H1 (cell line): ENCODE data around the gene NBPF9. TPM values are rescaled to one million over a fixed set of nuclear protein-coding genes. Genes with fewer than 3 reads are reported as not detected.
"Not testable (repeated sequence)": the region's sequence is repeated elsewhere in the genome, so short reads cannot be mapped to it uniquely, and the experiment has no call there.

Experiments
- CTCF ChIA-PET: fragments of 300-600 bp; sonication (Branson Sonifier 250); formaldehyde crosslinking; loops from one replicate; lab custom pipeline; 2021; ENCODE audit not compliant: partially characterized antibody; lab: Charles Lee
- POLR2A ChIA-PET: fragments of 300-600 bp; sonication (Branson Sonifier 250); formaldehyde crosslinking; loops from one replicate; lab custom pipeline; 2021; ENCODE audit warnings: inconsistent platforms; ENCODE audit not compliant: partially characterized antibody; lab: Charles Lee
- DNase-seq, 2 experiments: peaks; one replicate each; pipeline versions ENCODE4 v3.0.0 to v3.0.0-alpha.2; 2010 to 2022; ENCODE audit warnings: low spot score in 2 of 2, low read depth in 1 of 2, mixed read lengths in 1 of 2
- FAIRE-seq: peaks from 2 replicates; lab custom pipeline; 2011; peaks lifted over from hg19 to GRCh38; lab: Jason Lieb, UNC
- H2AFZ ChIP-seq: 2 replicates; pipeline ENCODE4 v1.8.1; 2012; ENCODE audit warnings: low read length, inconsistent platforms
- H2AK5ac ChIP-seq: 2 replicates; pipeline ENCODE4 v1.6.1; 2013; ENCODE audit warnings: low read depth, low read length
- H2BK120ac ChIP-seq: replicated peaks from 2 replicates; pipeline ENCODE3; 2013; ENCODE audit warnings: low read depth, low read length, inconsistent platforms
- H2BK12ac ChIP-seq: 2 replicates; pipeline ENCODE4 v1.6.1; 2013; ENCODE audit warnings: low read depth, low read length
- H2BK15ac ChIP-seq: 2 replicates; pipeline ENCODE4 v1.6.1; 2013; ENCODE audit warnings: low read length
- H2BK20ac ChIP-seq: 2 replicates; pipeline ENCODE4 v1.6.1; 2013; ENCODE audit warnings: low read length
- H2BK5ac ChIP-seq: 2 replicates; pipeline ENCODE4 v1.6.1; 2013; ENCODE audit warnings: low read depth, low read length
- H3K14ac ChIP-seq: 2 replicates; pipeline ENCODE4 v1.6.1; 2013; ENCODE audit warnings: inconsistent platforms; ENCODE audit not compliant: insufficient read length
- H3K18ac ChIP-seq: 2 replicates; pipeline ENCODE4 v1.6.1; 2013; ENCODE audit warnings: low read length; ENCODE audit errors: extremely low read depth
- H3K23ac ChIP-seq: 2 replicates; pipeline ENCODE4 v1.6.1; 2013; ENCODE audit warnings: inconsistent platforms; ENCODE audit not compliant: insufficient read length
- H3K23me2 ChIP-seq: 2 replicates; pipeline ENCODE4 v1.6.1; 2013; ENCODE audit warnings: low read depth, low read length
- H3K27ac ChIP-seq: 2 replicates; pipeline ENCODE4 v1.6.1; 2011; ENCODE audit warnings: low read depth, low read length, inconsistent platforms
- H3K27me3 ChIP-seq, 4 experiments: replicated peaks in 1 of 4; 1 replicate in 1 of 4; 2 replicates in 3 of 4; pipeline versions ENCODE4 v1.6.1 to v1.8.1; 2011 to 2013; ENCODE audit warnings: low read length in 3 of 4, mild to moderate bottlenecking in 3 of 4, inconsistent platforms in 2 of 4, mixed read lengths in 2 of 4, moderate library complexity in 1 of 4; ENCODE audit not compliant: control insufficient read depth in 3 of 4, insufficient read depth in 3 of 4; ENCODE audit errors: extremely low read depth in 1 of 4
- H3K36me3 ChIP-seq, 4 experiments: 2 replicates each; pipeline versions ENCODE4 v1.6.1 to v1.8.1; 2011 to 2013; ENCODE audit warnings: mild to moderate bottlenecking in 4 of 4, low read length in 3 of 4, moderate library complexity in 2 of 4, control low read depth in 1 of 4, inconsistent platforms in 1 of 4; ENCODE audit not compliant: insufficient read depth in 4 of 4, control insufficient read depth in 2 of 4
- H3K4ac ChIP-seq: replicated peaks from 2 replicates; pipeline ENCODE3; 2013; ENCODE audit warnings: low read length, low read depth, mixed read lengths, inconsistent platforms; ENCODE audit not compliant: insufficient read length
- H3K4me1 ChIP-seq, 4 experiments: replicated peaks in 1 of 4; 1 replicate in 1 of 4; 2 replicates in 3 of 4; pipeline versions ENCODE4 v1.6.1 to v1.8.1; 2011 to 2013; ENCODE audit warnings: low read length in 3 of 4, inconsistent platforms in 2 of 4, mixed read lengths in 1 of 4; ENCODE audit not compliant: insufficient read depth in 4 of 4, control insufficient read depth in 3 of 4
- H3K4me2 ChIP-seq, 2 experiments: 2 replicates each; pipeline versions ENCODE4 v1.6.1 to v1.8.1; 2011 to 2013; ENCODE audit warnings: low read depth in 2 of 2, low read length in 2 of 2, control low read depth in 1 of 2, inconsistent platforms in 1 of 2, mild to moderate bottlenecking in 1 of 2; ENCODE audit not compliant: insufficient read depth in 1 of 2
- H3K4me3 ChIP-seq, 4 experiments: fragments of 200-600, 300-600 bp in 1 of 4; sonication (generic), shearing (Covaris generic), sonication (Bioruptor Twin) in 1 of 4; 2 replicates each; pipeline versions ENCODE4 v1.5.1 to v1.8.1; 2011 to 2016; ENCODE audit warnings: low read length in 4 of 4, low read depth in 3 of 4, control low read depth in 2 of 4, inconsistent platforms in 2 of 4, mild to moderate bottlenecking in 2 of 4, mixed read lengths in 1 of 4, moderate library complexity in 1 of 4; ENCODE audit not compliant: insufficient read depth in 2 of 4; ENCODE audit errors: extremely low read depth in 1 of 4
- H3K56ac ChIP-seq: replicated peaks from 2 replicates; pipeline ENCODE3; 2013; ENCODE audit warnings: low read depth, mild to moderate bottlenecking, mixed read lengths, low read length, inconsistent platforms; ENCODE audit not compliant: insufficient read length
- H3K79me1 ChIP-seq: 2 replicates; pipeline ENCODE4 v1.6.1; 2013; ENCODE audit warnings: low read depth, low read length, control low read depth
- H3K79me2 ChIP-seq, 2 experiments: 2 replicates each; pipeline versions ENCODE4 v1.6.1 to v1.8.1; 2012 to 2013; ENCODE audit warnings: low read length in 2 of 2, mild to moderate bottlenecking in 2 of 2, inconsistent platforms in 1 of 2; ENCODE audit not compliant: insufficient read depth in 2 of 2, control insufficient read depth in 1 of 2
- H3K9ac ChIP-seq, 4 experiments: replicated peaks in 1 of 4; 1 replicate in 1 of 4; 2 replicates in 3 of 4; pipeline versions ENCODE4 v1.6.1 to v1.8.1; 2011 to 2013; ENCODE audit warnings: low read depth in 3 of 4, low read length in 3 of 4, control low read depth in 2 of 4, mild to moderate bottlenecking in 2 of 4, moderate library complexity in 2 of 4, inconsistent platforms in 1 of 4; ENCODE audit errors: extremely low read depth in 1 of 4
- H3K9me3 ChIP-seq, 2 experiments: 2 replicates each; pipeline versions ENCODE4 v1.6.1 to v1.8.1; 2012 to 2013; ENCODE audit warnings: mild to moderate bottlenecking in 2 of 2, moderate library complexity in 2 of 2, control low read depth in 1 of 2, inconsistent platforms in 1 of 2, low read depth in 1 of 2, low read length in 1 of 2, mixed read lengths in 1 of 2; ENCODE audit not compliant: insufficient read depth in 2 of 2
- H4K20me1 ChIP-seq, 2 experiments: replicated peaks in 1 of 2; 2 replicates each; pipeline versions ENCODE3 to v1.8.1; 2011 to 2013; ENCODE audit warnings: inconsistent platforms in 2 of 2, low read length in 2 of 2, mild to moderate bottlenecking in 1 of 2; ENCODE audit not compliant: insufficient read depth in 2 of 2, control insufficient read depth in 1 of 2
- H4K5ac ChIP-seq: 2 replicates; pipeline ENCODE4 v1.6.1; 2013; ENCODE audit warnings: low read length, low read depth, mixed read lengths, inconsistent platforms; ENCODE audit not compliant: insufficient read length
- H4K8ac ChIP-seq: 2 replicates; pipeline ENCODE4 v1.8.0; 2013; ENCODE audit warnings: mild to moderate bottlenecking, moderate library complexity, low read length, inconsistent platforms; ENCODE audit not compliant: insufficient read depth; ENCODE audit errors: extremely low read depth
- H4K91ac ChIP-seq: replicated peaks from 2 replicates; pipeline ENCODE3; 2013; ENCODE audit warnings: low read length, mixed read lengths, inconsistent platforms; ENCODE audit not compliant: insufficient read length
- WGBS, 2 experiments: shearing (Covaris generic) in 1 of 2; methylation state at CpG; one replicate each; pipeline versions ENCODE4 v1.1.6 to v1.1.7; 2013 to 2015; ENCODE audit warnings: low lambda C conversion rate in 2 of 2, mixed read lengths in 2 of 2, inconsistent platforms in 1 of 2, low coverage in 1 of 2, missing lambda C conversion rate in 1 of 2; ENCODE audit not compliant: insufficient replicate concordance in 2 of 2, insufficient coverage in 1 of 2, insufficient read length in 1 of 2; ENCODE audit errors: extremely low coverage in 1 of 2, missing lambda C conversion rate in 1 of 2; 5-methylcytosine and 5-hydroxymethylcytosine counted together
- polyA plus RNA-seq, 7 experiments: library from polyadenylated mRNA; depleted of rRNA in 3 of 7; stranded (reverse) in 5 of 7; unstranded in 2 of 7; fragments of >200 nt in 5 of 7; fragments of 200-250 nt in 2 of 7; gene quantifications; 1 replicate in 5 of 7; 2 replicates in 1 of 7; 4 replicates in 1 of 7; pipeline versions ENCODE4 v1.2.1 to v1.2.3, GENCODE V29; 2011 to 2013; ENCODE audit warnings: missing spikeins in 2 of 7, mixed read lengths in 2 of 7
- total RNA-seq: library from RNA; stranded (reverse); fragmentation: NEBNext Ultra II Directional; extraction: Animal tissue kit (Norgen Biotek cat#: 25700); gene quantifications from 2 replicates; pipeline ENCODE4 v1.2.1, GENCODE V29; 2021

The NBPF9 gene
- total and polyA plus RNA-seq, 2 of the 8 experiments (the other 6 are each of a cell fraction or from before 2014, with no cell fraction given): 3.1 to 3.7 TPM

GRCh38 chr1:149018577-149018976, 84.8 kb downstream of the NBPF9 start:
- H2BK12ac ChIP-seq, POLR2A ChIA-PET, H3K27me3 ChIP-seq, H3K56ac ChIP-seq, H4K5ac ChIP-seq, H3K14ac ChIP-seq, DNase-seq, H3K36me3 ChIP-seq, H3K27ac ChIP-seq, H2BK5ac ChIP-seq, FAIRE-seq, H3K9me3 ChIP-seq, H4K20me1 ChIP-seq, H3K4ac ChIP-seq, H3K4me2 ChIP-seq, H3K4me3 ChIP-seq, H4K8ac ChIP-seq, H2AK5ac ChIP-seq, H3K23me2 ChIP-seq, H3K79me1 ChIP-seq, H3K9ac ChIP-seq, H3K79me2 ChIP-seq, H2BK20ac ChIP-seq, H4K91ac ChIP-seq, H3K18ac ChIP-seq, H2BK120ac ChIP-seq, H2BK15ac ChIP-seq, H2AFZ ChIP-seq, H3K4me1 ChIP-seq, H3K23ac ChIP-seq, CTCF ChIA-PET: not testable (repeated sequence)
- 81% methylated on average over 2 of the region's 3 CpGs; no CpG with 5 or more reads in 1 of the 2 experiments for WGBS, 2 experiments

- H3K79me1 ChIP-seq, H4K20me1 ChIP-seq, H2BK120ac ChIP-seq, H2BK15ac ChIP-seq, H3K4me2 ChIP-seq, H3K18ac ChIP-seq, H2AK5ac ChIP-seq, H3K4me3 ChIP-seq, H3K27me3 ChIP-seq, H3K23me2 ChIP-seq, H3K27ac ChIP-seq, H3K56ac ChIP-seq, H3K14ac ChIP-seq, H2BK20ac ChIP-seq, H3K79me2 ChIP-seq, H4K8ac ChIP-seq, H2BK5ac ChIP-seq, H3K9ac ChIP-seq, H3K4ac ChIP-seq, FAIRE-seq, H2BK12ac ChIP-seq, POLR2A ChIA-PET, H2AFZ ChIP-seq, H4K91ac ChIP-seq, H3K23ac ChIP-seq, CTCF ChIA-PET, H3K9me3 ChIP-seq, H3K4me1 ChIP-seq, H3K36me3 ChIP-seq, H4K5ac ChIP-seq: not testable (repeated sequence)
- no CpG with 5 or more reads among the region's 2 CpGs for WGBS, 2 experiments
- DNase-seq: peak in 1 of 2 experiments; percentile 27
These were observed 86.7 kb downstream of the NBPF9 start for GRCh38 chr1:149016626-149017025.
